ENCODE measurements around the gene DGAT2. TPM values are rescaled to one million over a fixed set of nuclear protein-coding genes. Genes with fewer than 3 reads are reported as not detected.

Gene DGAT2
- total RNA-seq, 2 experiments from 2014 or later = 0.19 to 0.25 TPM

DNA sequence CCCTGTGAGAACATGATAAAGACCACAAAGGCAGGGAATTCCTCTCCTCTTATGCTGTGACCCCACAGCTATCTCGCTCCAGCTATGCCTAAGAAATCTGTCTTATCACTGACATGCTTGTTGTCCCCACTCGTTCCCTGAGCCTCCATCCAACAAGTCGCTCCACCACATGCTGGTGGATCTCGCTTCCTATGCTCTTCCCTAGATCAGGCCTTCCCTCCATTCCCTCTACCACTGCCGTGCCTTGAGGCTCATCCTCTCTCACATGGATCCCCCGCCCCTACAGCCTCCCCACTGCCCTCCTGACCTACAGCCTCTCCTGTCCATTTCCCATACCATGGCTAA lies 1.4 kb upstream of the DGAT2 start:
- no peak overlapping the region for H3K27ac Mint-ChIP-seq
- no peak for ATAC-seq (ENCODE audit: poor library complexity)
- Histone ChIP-seq H3K36me3 (ENCODE audit: insufficient read depth, low read length) (no peaks in the 10 kb centered on the region), H3K9me3 (ENCODE audit: control insufficient read depth in 1 of 2, insufficient read depth in 1 of 2, low read length in 2 of 2) (no peaks in the 10 kb centered on the region), H3K4me1 (ENCODE audit: insufficient read depth, low read length) (peaks cover 24% of the 10 kb centered on the region), H3K27ac (ENCODE audit: low read depth in 1 of 2, low read length in 2 of 2) (no peak overlapping the region), H3K4me3 (ENCODE audit: low read length) (no peak overlapping the region), H3K27me3 (ENCODE audit: control insufficient read depth in 1 of 2, insufficient read depth in 2 of 2, low read length in 2 of 2) (peaks cover 13 to 15% of the 10 kb centered on the region in 2 experiments)
- no peaks in the 10 kb centered on the region for H3K36me3 Mint-ChIP-seq (ENCODE audit: low read depth)
- peaks cover 33% of the 10 kb centered on the region for H3K27me3 Mint-ChIP-seq
- intact Hi-C loops (cut with DNase I, micrococcal nuclease) = no loop called here
- ChIA-PET CTCF (no interaction called here), POLR2A (no interaction called here)
- DNase-seq = no peak
- TF ChIP-seq, protein P1, sequence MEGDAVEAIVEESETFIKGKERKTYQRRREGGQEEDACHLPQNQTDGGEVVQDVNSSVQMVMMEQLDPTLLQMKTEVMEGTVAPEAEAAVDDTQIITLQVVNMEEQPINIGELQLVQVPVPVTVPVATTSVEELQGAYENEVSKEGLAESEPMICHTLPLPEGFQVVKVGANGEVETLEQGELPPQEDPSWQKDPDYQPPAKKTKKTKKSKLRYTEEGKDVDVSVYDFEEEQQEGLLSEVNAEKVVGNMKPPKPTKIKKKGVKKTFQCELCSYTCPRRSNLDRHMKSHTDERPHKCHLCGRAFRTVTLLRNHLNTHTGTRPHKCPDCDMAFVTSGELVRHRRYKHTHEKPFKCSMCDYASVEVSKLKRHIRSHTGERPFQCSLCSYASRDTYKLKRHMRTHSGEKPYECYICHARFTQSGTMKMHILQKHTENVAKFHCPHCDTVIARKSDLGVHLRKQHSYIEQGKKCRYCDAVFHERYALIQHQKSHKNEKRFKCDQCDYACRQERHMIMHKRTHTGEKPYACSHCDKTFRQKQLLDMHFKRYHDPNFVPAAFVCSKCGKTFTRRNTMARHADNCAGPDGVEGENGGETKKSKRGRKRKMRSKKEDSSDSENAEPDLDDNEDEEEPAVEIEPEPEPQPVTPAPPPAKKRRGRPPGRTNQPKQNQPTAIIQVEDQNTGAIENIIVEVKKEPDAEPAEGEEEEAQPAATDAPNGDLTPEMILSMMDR (IDR thresholded peaks at IDR 0.05) = no peak
- no peak overlapping the region for H3K4me3 Mint-ChIP-seq
- H3K9me3 Mint-ChIP-seq = no peaks in the 10 kb centered on the region
- H3K4me1 Mint-ChIP-seq (ENCODE audit: low read depth) = peaks cover 20% of the 10 kb centered on the region

DNA sequence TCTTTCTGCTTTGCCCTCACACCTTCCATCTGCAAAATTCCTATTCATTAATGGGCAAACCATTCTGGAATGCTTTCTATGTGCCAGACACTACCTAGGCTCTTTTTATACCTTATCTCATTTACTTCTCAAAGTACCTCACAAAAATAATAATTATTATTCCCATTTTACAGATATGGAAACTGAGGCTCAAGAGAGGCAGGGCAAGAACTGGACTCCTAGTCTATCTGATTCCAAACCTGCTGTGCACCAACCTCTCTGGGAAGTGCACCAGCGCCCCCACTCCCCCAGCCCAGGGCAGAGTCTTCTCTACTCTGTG lies 826 bp upstream of the DGAT2 start:
- no peaks in the 10 kb centered on the region for H3K9me3 Mint-ChIP-seq
- DNase-seq (no peak), ATAC-seq (ENCODE audit: poor library complexity) (no peak)
- Histone ChIP-seq H3K4me3 (ENCODE audit: low read length) (peak overlapping the region; percentile 55), H3K4me1 (ENCODE audit: insufficient read depth, low read length) (peaks cover 27% of the 10 kb centered on the region), H3K27me3 (ENCODE audit: control insufficient read depth in 1 of 2, insufficient read depth in 2 of 2, low read length in 2 of 2) (peaks cover 13 to 15% of the 10 kb centered on the region in 2 experiments), H3K27ac (ENCODE audit: low read depth in 1 of 2, low read length in 2 of 2) (no peak overlapping the region), H3K36me3 (ENCODE audit: insufficient read depth, low read length) (no peaks in the 10 kb centered on the region), H3K9me3 (ENCODE audit: control insufficient read depth in 1 of 2, insufficient read depth in 1 of 2, low read length in 2 of 2) (no peaks in the 10 kb centered on the region)
- intact Hi-C loops (cut with DNase I, micrococcal nuclease) = no loop called here
- no peak overlapping the region for H3K27ac Mint-ChIP-seq
- no peaks in the 10 kb centered on the region for H3K36me3 Mint-ChIP-seq (ENCODE audit: low read depth)
- H3K4me3 Mint-ChIP-seq = peak overlapping the region; percentile 84
- CTCF ChIA-PET = no interaction called here
- peaks cover 20% of the 10 kb centered on the region for H3K4me1 Mint-ChIP-seq (ENCODE audit: low read depth)
- TF ChIP-seq, protein P1 (IDR thresholded peaks at IDR 0.05) = no peak
- POLR2A ChIA-PET = no interaction called here
- H3K27me3 Mint-ChIP-seq = peaks cover 33% of the 10 kb centered on the region

DNA sequence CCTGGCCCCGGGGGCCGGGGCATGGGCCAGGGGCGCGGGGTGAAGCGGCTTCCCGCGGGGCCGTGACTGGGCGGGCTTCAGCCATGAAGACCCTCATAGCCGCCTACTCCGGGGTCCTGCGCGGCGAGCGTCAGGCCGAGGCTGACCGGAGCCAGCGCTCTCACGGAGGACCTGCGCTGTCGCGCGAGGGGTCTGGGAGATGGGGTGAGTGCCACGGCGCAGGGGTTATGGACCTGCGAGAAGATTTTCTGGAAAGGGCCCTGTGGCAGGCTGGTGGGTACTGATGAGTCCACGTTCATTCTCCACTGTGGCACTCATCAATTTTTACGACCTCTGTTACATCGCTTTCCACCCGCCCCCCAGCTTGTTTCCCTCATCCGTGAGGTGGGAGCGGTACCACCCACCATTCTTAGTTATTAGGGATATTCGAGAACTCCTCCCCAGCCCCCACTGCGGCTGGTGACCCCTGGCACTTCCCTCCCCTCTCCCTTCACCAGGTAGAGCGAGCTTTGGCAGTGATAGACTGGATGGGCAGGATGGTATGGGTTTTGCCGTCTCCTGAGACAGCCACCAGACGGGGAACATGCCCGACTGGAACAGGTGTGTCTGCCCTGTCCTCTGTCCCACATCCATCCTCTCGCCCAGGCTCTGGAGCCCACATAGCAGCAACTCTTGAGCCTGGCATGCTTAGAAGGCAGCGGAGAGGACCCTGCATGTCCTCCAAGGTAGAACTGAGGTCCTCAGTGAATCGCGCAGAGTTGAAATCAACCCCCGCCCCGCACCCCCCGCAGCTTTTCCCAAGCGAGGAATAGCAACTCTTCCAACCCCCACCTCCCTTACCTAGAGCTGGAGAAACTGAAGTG lies 562 bp downstream of the DGAT2 start:
- no peaks in the 10 kb centered on the region for H3K36me3 ChIP-seq (ENCODE audit: insufficient read depth, low read length)
- ChIA-PET POLR2A (no interaction called here), CTCF (no interaction called here)
- peaks cover 33% of the 10 kb centered on the region for H3K4me1 ChIP-seq (ENCODE audit: insufficient read depth, low read length)
- Mint-ChIP-seq H3K27me3 (peaks cover 33% of the 10 kb centered on the region), H3K4me1 (ENCODE audit: low read depth) (peaks cover 20% of the 10 kb centered on the region), H3K9me3 (no peaks in the 10 kb centered on the region), H3K36me3 (ENCODE audit: low read depth) (no peaks in the 10 kb centered on the region), H3K27ac (no peak overlapping the region), H3K4me3 (peak overlapping the region; percentile 76)
- no peaks in the 10 kb centered on the region for H3K9me3 ChIP-seq (ENCODE audit: control insufficient read depth in 1 of 2, insufficient read depth in 1 of 2, low read length in 2 of 2)
- intact Hi-C loops (cut with DNase I, micrococcal nuclease) = no loop called here
- TF ChIP-seq, protein P1 (IDR thresholded peaks at IDR 0.05) = no peak
- H3K27ac ChIP-seq (ENCODE audit: low read depth in 1 of 2, low read length in 2 of 2) = no peak overlapping the region
- peaks cover 13 to 15% of the 10 kb centered on the region in 2 experiments for H3K27me3 ChIP-seq (ENCODE audit: control insufficient read depth in 1 of 2, insufficient read depth in 2 of 2, low read length in 2 of 2)
- ATAC-seq (ENCODE audit: poor library complexity) (no peak), DNase-seq (peak in 1 of 14 experiments; percentile 11)
- H3K4me3 ChIP-seq (ENCODE audit: low read length) = peak overlapping the region; percentile 55
